HFFc6 (cell line): ENCODE data around the gene LRP1B. TPM values are rescaled to one million over a fixed set of nuclear protein-coding genes. Genes with fewer than 3 reads are reported as not detected.

Experiments used
- DNase-seq: peaks from one replicate; pipeline ENCODE4 v3.0.0-alpha.2; 2018
- H3K27ac Mint-ChIP-seq: 2 replicates; pipeline ENCODE4 v1.8.0; 2020; ENCODE audit warnings: mild to moderate bottlenecking, mixed read lengths
- H3K27me3 Mint-ChIP-seq: 2 replicates; pipeline ENCODE4 v1.8.0; 2021; ENCODE audit warnings: mild to moderate bottlenecking, moderate library complexity, mixed read lengths; ENCODE audit not compliant: insufficient read depth
- H3K36me3 Mint-ChIP-seq: 2 replicates; pipeline ENCODE4 v1.8.0; 2021; ENCODE audit warnings: low read depth, mixed read lengths
- H3K4me1 Mint-ChIP-seq: 2 replicates; pipeline ENCODE4 v1.8.0; 2020; ENCODE audit warnings: low read depth, mixed read lengths
- H3K4me3 Mint-ChIP-seq: 2 replicates; pipeline ENCODE4 v1.8.0; 2020; ENCODE audit warnings: mild to moderate bottlenecking, moderate library complexity, mixed read lengths
- H3K9me3 Mint-ChIP-seq: 2 replicates; pipeline ENCODE4 v1.8.0; 2020; ENCODE audit warnings: mild to moderate bottlenecking, mixed read lengths
- CTCF ChIP-seq: fragments of 200-600 bp; sonication (generic); IDR thresholded peaks from 2 replicates; pipeline ENCODE4 v1.5.0; 2021; ENCODE audit warnings: antibody characterized with exemption, mild to moderate bottlenecking
- total RNA-seq, 6 experiments: library from RNA; stranded (reverse); fragmentation: NEBNext Ultra II Directional; extraction: Animal tissue kit (Norgen Biotek cat#: 25700); gene quantifications; 2 replicates in 1 of 6; 3 replicates in 5 of 6; pipeline ENCODE4 v1.2.3, GENCODE V29; 2021

The LRP1B gene
- total RNA-seq, 6 experiments from 2014 or later = not detected

- Mint-ChIP-seq H3K4me1 (no peaks in the 10 kb centered on the region), H3K9me3 (peaks cover 55% of the 10 kb centered on the region), H3K4me3 (no peak overlapping the region), H3K27ac (no peak overlapping the region), H3K36me3 (no peaks in the 10 kb centered on the region; the same call in 1 of the 2 replicates), H3K27me3 (no peaks in the 10 kb centered on the region)
- no peak for DNase-seq
- no peak for TF ChIP-seq CTCF
These were observed 1503.7 kb downstream of the LRP1B start for GRCh38 chr2:140627136-140627535.

GRCh38 chr2:140624200-140624599, 1506.6 kb downstream of the LRP1B start:
- H3K4me1 Mint-ChIP-seq = no peaks in the 10 kb centered on the region
- H3K4me3 Mint-ChIP-seq = no peak overlapping the region
- H3K36me3 Mint-ChIP-seq = no peaks in the 10 kb centered on the region; the same call in 1 of the 2 replicates
- no peak overlapping the region for H3K27ac Mint-ChIP-seq
- no peak for DNase-seq
- TF ChIP-seq CTCF = no peak
- peaks cover 40% of the 10 kb centered on the region for H3K9me3 Mint-ChIP-seq
- no peaks in the 10 kb centered on the region for H3K27me3 Mint-ChIP-seq

GRCh38 chr2:140621583-140622362, 1509.0 kb downstream of the LRP1B start:
- no peak overlapping the region for H3K27ac Mint-ChIP-seq
- H3K9me3 Mint-ChIP-seq = peaks cover 29% of the 10 kb centered on the region
- peaks cover 4% of the 10 kb centered on the region; the same call in 1 of the 2 replicates for H3K36me3 Mint-ChIP-seq
- no peak overlapping the region for H3K4me3 Mint-ChIP-seq
- no peak for TF ChIP-seq CTCF
- no peaks in the 10 kb centered on the region for H3K27me3 Mint-ChIP-seq
- no peak for DNase-seq
- no peaks in the 10 kb centered on the region for H3K4me1 Mint-ChIP-seq

GRCh38 chr2:140604788-140605187, 1526.0 kb downstream of the LRP1B start:
- no peaks in the 10 kb centered on the region for H3K27me3 Mint-ChIP-seq

GRCh38 chr2:140604096-140604495, 1526.7 kb downstream of the LRP1B start:
- H3K4me3 Mint-ChIP-seq = no peak overlapping the region
- TF ChIP-seq CTCF = no peak
- no peak for DNase-seq
- no peak overlapping the region for H3K27ac Mint-ChIP-seq
- H3K4me1 Mint-ChIP-seq = no peaks in the 10 kb centered on the region
- peaks cover 34% of the 10 kb centered on the region for H3K9me3 Mint-ChIP-seq
- no peaks in the 10 kb centered on the region for H3K36me3 Mint-ChIP-seq
- H3K27me3 Mint-ChIP-seq = no peaks in the 10 kb centered on the region

More at GRCh38 chr2:140604788-140605187, 1526.0 kb downstream of the LRP1B start:
- no peak for TF ChIP-seq CTCF
- Mint-ChIP-seq H3K9me3 (peaks cover 39% of the 10 kb centered on the region), H3K36me3 (no peaks in the 10 kb centered on the region), H3K27ac (no peak overlapping the region), H3K4me3 (no peak overlapping the region), H3K4me1 (no peaks in the 10 kb centered on the region)
- no peak for DNase-seq
